Activated CD8-positive, alpha-beta memory T cell treated with anti-CD3 and anti-CD28 coated beads for 48 hours (primary cell): ENCODE results near the gene WDR1.

ENCODE experiments used
- DNase-seq, 3 experiments: peaks; one replicate each; pipeline ENCODE4 v3.0.0-alpha.2; 2020; ENCODE audit warnings: low read depth in 2 of 3, low spot score in 2 of 3

Gene WDR1

GRCh38 chr4:10101671-10102473 lies 14.7 kb downstream of the WDR1 start:
- no peak for DNase-seq

- no peak for DNase-seq
These were observed 15.8 kb downstream of the WDR1 start for GRCh38 chr4:10100734-10101216.

DNA sequence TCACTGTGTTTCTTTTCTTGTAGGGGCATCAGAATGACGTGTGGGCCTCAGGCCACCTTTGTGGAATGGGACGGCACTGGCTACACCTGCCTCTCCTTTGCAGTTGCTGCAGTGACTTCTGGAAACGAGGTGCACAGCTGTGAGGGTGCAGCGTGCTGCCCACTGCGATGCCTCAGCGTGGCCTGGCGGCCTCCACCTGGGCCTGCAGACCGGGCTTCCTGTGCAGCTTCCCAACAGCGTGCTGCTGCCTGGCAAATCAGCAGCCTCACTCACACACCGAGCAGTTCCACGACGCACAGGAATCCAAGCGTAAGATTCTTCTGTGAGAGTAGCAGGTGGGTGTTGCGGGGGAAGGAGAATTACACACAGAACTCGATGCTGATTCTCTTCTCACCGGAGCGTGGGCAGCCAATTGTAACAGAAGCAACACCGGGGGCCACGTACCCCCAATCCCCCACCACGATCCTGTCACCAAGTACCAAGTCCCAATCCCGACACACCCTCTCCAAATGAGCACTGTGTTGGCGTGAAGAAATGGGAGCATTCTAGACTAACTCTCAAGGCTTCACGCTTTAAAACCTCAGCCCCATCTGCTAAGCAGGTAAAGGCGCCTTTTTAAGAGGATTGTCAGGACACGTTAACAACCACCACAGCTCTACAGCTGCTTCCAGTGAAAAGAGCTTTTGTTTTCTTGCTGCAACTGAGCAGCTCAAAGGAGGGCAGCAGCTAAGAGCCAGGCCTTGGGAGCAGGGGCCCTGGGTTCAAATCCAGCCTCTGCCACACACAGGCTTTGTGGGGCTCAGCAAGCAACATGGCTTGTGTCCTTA lies 16.9 kb downstream of the WDR1 start:
- no peak for DNase-seq

GRCh38 chr4:10098780-10099160 lies 17.8 kb downstream of the WDR1 start:
- DNase-seq, result no peak

GRCh38 chr4:10097906-10098779 lies 18.5 kb downstream of the WDR1 start:
- DNase-seq, result no peak

DNA sequence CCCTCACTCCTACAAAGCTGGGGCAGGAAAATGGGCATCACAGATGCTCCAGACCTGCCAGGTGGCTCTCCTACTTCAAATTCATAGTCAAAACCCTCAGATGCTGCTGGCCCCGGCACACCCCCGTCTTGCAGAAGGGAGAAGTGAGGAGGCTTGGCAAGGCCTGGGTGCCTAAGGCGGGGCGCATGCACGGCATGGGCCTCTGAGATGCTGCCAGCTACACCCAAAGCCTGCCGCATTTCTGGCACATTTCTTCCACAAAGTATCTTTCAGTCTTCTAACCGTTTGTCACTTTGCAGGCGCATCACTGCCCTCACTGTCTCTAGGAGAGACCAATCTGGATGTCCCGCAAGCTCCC lies 19.6 kb downstream of the WDR1 start:
- DNase-seq, result no peak

GRCh38 chr4:10096201-10096977 lies 20.2 kb downstream of the WDR1 start:
- DNase-seq, result peak; percentile 48 to 69 (median 66)

DNA sequence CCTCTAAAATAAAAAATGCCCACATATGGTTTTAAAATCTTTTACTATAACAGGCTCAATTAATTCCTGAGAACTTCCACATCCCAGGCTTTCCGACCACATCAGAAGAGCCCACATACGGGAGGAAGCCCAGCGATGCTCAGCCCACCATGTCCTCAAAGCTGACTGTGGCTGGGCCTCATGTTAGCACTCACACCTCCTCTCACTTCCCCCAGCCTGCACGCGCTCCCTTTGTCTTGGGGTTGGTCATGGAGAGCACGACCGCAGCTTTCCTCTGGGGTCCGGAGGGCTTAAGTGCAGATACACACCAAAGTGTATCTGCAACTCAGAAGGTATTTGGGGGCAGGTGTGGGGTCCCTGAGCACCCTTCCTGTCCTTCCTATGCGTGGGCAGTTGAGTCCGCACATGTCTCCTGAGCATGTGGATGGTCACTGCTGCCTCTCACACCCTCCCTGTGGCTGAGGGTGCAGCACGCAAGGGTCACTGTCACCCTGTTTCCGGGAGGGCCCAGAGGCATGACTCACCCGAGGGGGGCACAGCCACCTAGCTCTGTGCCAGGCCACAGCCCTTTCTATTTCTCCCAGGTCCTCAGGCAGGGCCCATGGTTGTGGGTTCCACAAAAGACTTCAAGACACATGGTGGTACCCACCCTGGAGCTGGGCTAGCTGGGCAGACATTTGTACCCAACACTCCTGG lies 21.2 kb downstream of the WDR1 start:
- DNase-seq, result peak in 1 of 3 experiments; percentile 38

DNA sequence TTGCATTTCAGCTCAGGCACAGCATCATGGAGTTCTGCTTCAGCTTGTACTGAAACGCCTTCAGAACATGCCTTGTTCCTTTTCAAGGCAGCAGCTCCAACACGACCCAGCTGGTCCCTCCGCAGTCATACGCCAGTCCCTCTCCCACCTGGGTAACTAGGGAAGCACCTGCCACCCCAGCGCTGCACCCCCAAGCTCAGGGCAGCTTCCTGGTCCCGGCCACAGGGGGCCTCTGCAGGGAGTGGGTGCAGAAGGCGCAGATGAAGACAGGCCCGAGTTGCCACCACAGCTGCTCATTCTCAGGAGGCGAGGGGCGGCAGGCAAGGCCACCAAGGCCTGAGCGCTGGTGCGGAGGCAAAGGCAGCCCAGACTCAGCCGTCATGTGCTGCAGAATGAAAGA lies 21.8 kb downstream of the WDR1 start:
- DNase-seq, result no peak

- no peak for DNase-seq
These were observed 22.6 kb downstream of the WDR1 start for GRCh38 chr4:10093801-10094552.

DNA sequence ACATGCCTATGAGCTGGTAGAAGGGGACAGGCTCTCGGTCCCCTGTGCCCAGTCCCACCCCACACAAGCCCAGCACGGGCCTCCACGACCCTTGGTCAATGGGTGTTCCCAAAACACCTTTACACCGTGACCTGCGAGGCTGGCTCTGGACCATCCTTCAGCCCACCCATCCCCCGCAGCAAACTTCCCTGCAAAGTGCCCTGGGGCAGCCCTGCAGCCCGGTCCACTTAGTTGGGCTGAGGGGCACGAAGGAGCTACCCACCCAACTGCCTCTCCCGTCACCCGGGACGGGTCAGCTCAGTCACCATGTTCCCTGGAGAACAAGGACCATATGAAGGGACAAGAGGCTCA lies 23.4 kb downstream of the WDR1 start:
- DNase-seq, result no peak

GRCh38 chr4:10092481-10093270 lies 23.9 kb downstream of the WDR1 start:
- no peak for DNase-seq

DNA sequence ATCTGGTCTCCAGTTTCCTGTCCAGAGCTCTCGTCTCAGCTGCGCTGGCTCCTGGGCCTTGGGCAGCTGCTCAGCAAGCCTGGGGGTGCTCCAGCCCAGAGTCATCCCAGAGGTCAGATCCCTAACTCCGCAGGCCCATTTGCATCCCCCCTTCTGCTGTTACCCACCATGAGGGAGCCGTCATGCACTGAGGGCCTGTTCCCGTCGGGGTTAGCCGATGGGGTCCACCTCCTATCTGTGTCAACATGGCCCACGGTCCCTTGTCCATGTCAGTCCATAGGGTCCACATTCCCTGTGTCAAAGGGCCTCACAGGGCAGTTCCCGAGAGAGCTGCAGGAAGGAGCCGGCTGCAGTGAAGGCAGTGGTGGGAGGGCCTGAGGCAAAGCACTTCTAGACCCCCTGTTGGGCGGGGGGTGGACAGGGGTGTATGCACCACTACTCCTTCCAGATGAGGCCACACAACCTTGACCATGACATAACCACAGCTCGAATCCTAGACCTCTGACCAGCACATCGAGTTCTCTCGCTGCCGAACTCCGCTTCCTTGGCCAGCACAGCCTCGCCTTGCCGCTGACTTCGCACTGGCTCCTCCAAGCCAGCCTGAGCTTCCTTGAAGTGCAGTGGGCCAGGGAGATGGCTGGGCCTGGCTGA lies 24.9 kb downstream of the WDR1 start:
- DNase-seq, result no peak

DNA sequence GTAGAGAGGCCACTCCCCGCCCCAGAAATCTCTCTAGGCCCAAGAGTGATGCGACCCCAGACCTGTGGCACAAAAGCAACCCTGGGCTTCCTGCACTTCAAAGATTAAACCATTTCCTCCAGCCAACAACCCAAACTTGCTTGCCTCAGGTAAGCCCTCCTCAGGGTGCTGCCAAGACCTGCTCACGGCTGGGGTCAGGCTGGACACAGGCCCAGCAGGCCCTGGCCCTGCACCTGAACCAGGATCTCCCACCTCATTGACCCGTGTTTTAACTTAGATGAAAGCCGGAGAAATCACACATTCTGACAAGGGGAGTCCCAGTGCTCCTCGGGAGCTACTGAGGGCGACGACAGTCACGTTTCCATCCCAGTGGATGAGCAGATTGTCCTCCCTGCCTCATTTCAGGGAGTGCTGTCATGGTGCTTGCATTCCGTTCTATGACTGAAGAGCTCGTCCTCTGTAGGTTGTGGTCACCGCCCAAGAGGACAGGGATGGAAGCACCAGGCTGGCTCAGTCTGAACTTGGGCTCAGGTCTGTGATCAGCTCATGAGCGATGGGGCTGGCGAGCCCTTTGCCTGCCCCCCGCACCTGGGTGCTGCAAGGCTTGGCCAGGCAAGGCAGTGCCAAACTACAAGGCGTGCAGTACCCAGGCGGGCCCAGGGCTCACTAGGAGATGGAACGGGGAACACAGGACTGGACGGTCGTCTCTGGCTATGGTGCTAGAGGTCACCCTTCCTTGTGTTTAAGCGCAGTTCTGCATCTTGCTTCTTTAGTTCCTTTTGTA lies 25.9 kb downstream of the WDR1 start:
- no peak for DNase-seq

DNA sequence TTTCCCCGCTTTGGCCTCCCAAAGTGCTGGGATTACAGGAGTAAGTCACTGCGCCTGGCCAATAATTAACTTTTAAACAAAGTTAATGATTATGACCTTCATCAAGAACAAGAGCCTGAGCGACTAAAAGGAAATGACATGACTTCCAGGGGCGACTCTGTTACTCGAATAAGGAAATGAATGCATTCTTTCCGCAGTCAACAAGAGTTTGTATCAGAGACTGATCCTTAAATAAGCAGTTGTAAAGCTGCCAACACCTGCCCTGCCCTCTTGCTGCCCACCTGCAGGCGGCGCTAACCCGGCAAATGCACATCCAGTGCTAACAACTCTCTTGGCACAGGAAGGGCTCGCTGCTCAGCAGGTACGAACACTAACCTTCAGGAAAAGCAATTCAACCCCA lies 27.3 kb downstream of the WDR1 start:
- no peak for DNase-seq

DNA sequence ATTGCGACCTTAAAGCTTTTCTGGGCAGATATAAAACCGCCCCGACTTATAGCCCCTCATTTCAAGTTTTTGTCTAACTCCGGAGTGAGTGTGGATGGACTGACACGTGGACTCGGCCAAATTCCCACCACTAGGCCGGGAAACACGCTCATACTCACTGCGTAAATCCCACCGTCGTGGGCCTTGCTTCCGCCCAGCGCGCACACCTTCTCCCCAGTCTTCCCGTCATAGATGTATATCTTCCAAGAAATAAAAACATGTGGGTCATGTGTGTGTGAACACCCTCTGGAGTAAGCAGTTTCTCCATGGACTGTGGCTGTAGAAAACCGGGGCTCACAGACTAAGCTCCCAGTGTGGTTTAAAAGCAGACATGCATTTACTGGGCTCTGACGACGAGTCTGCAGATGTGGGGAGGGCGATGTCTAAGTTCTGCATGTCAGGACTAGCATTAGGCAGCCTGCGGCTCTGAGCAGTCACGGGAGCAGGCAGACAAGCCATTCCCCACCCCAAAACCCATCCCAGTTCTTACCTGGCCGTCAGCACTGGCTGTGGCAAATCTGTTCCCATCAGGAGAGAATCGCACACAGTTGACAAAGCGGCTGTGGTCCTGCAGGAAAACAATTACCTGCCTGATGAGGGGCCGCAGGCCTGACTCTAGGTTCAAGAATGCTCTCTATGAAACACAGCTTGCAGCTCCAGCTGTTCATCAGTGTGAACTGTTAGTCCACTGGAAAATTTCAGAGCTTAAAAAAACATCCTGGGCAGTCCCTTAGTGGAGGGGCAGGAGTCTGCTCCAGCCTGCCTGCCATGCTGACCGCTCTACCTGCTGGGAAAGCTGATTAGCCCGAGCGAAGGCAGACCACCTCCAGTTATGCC lies 28.2 kb downstream of the WDR1 start:
- no peak for DNase-seq
